ENCODE results near the gene VEZT.

Gene VEZT

GRCh38 chr12:95204141-95204866 lies 13.3 kb upstream of the VEZT start:
- TF ChIP-seq, protein P1, sequence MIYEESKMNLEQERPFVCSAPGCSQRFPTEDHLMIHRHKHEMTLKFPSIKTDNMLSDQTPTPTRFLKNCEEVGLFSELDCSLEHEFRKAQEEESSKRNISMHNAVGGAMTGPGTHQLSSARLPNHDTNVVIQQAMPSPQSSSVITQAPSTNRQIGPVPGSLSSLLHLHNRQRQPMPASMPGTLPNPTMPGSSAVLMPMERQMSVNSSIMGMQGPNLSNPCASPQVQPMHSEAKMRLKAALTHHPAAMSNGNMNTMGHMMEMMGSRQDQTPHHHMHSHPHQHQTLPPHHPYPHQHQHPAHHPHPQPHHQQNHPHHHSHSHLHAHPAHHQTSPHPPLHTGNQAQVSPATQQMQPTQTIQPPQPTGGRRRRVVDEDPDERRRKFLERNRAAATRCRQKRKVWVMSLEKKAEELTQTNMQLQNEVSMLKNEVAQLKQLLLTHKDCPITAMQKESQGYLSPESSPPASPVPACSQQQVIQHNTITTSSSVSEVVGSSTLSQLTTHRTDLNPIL (CRISPR knock-in tag; IDR thresholded peaks at IDR 0.05; ENCODE audit: low read depth) = no peak
- peak; percentile 10; the same call in 1 of the 2 replicates for TF ChIP-seq ISL1 (CRISPR knock-in tag; IDR thresholded peaks at IDR 0.05)
- peak; percentile 81 for ATAC-seq

DNA sequence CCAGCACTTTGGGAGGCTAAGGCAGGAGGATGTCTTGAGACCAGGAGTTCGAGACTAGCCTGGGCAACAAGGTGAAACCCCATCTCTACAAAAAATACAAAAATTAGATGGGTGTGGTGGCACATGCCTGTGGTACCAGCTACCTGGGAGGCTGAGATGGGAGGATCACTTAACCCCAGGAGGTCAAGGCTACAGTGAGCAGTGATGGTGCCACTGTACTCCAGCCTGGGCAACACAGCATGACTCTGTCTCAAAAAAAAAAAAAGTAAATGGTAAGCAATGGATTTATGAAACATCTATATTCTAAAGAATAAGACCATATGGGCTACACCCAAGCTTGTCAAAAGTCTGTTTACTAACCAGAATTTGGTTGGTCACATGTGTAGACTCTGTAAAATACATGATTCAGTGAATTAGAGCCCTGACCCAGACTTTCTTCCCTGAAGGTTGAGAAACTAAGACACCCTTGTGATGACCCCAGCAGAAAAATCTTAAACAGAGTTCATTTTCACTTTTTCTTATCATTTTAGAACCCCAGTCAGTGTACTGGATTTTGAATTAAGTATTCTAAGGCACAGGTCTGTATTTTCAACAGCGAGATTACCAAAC lies 12.5 kb upstream of the VEZT start:
- no peak for TF ChIP-seq GLIS3 (CRISPR knock-in tag; IDR thresholded peaks at IDR 0.05)
- TF ChIP-seq ZNF8 (CRISPR knock-in tag; IDR thresholded peaks at IDR 0.05) = no peak

DNA sequence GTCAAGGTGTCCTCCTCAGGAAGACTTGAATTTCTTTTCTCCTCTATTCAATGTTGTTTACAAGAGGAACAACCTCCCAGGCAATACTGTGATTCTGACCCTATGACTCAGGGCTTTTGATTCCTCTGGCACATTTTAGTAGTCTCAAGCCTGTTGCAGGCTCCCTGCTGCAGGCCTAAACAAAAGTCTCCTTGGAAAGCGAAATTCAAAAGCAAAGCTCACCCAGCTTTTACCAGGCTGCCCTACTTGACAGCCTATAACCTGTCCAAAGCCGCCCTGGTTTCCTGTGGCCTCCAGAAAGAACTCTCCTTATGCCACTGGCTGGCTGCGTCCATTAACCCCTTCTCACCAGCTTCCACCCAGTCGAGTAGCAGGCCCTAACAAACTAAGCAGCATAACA lies 11.9 kb upstream of the VEZT start:
- peak; percentile 72 for ATAC-seq
- TF ChIP-seq SNAI2 (CRISPR knock-in tag; IDR thresholded peaks at IDR 0.05) (no peak), GLIS3 (CRISPR knock-in tag; IDR thresholded peaks at IDR 0.05) (no peak), CSDC2 (CRISPR knock-in tag; IDR thresholded peaks at IDR 0.05) (no peak), BACH2 (CRISPR knock-in tag; IDR thresholded peaks at IDR 0.05; ENCODE audit: borderline replicate concordance) (no peak), ISL1 (CRISPR knock-in tag; IDR thresholded peaks at IDR 0.05) (no peak), ZFP30 (CRISPR knock-in tag; IDR thresholded peaks at IDR 0.05) (no peak), ARNTL (CRISPR knock-in tag; IDR thresholded peaks at IDR 0.05; ENCODE audit: borderline replicate concordance, low read depth) (no peak), OSR1 (CRISPR knock-in tag; IDR thresholded peaks at IDR 0.05) (no peak), ZC3H10 (CRISPR knock-in tag; IDR thresholded peaks at IDR 0.05) (no peak), TOX (CRISPR knock-in tag; IDR thresholded peaks at IDR 0.05; ENCODE audit: borderline replicate concordance) (no peak)
- TF ChIP-seq, protein P2, sequence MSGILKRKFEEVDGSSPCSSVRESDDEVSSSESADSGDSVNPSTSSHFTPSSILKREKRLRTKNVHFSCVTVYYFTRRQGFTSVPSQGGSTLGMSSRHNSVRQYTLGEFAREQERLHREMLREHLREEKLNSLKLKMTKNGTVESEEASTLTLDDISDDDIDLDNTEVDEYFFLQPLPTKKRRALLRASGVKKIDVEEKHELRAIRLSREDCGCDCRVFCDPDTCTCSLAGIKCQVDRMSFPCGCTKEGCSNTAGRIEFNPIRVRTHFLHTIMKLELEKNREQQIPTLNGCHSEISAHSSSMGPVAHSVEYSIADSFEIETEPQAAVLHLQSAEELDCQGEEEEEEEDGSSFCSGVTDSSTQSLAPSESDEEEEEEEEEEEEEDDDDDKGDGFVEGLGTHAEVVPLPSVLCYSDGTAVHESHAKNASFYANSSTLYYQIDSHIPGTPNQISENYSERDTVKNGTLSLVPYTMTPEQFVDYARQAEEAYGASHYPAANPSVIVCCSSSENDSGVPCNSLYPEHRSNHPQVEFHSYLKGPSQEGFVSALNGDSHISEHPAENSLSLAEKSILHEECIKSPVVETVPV (CRISPR knock-in tag; IDR thresholded peaks at IDR 0.05) = no peak
- TF ChIP-seq, protein P1 (CRISPR knock-in tag; IDR thresholded peaks at IDR 0.05; ENCODE audit: low read depth) = no peak

More for the DNA sequence above, 12.5 kb upstream of the VEZT start:
- no peak for ATAC-seq

- ATAC-seq = no peak
- TF ChIP-seq ZFP3 (CRISPR knock-in tag; IDR thresholded peaks at IDR 0.05) (no peak), ZNF565 (CRISPR knock-in tag; conservative IDR thresholded peaks at IDR 0.05; ENCODE audit: low read depth) (no peak), BACH2 (CRISPR knock-in tag; IDR thresholded peaks at IDR 0.05; ENCODE audit: borderline replicate concordance) (no peak), TCF4 (CRISPR knock-in tag; IDR thresholded peaks at IDR 0.05; ENCODE audit: borderline replicate concordance) (no peak), PPARA (CRISPR knock-in tag; IDR thresholded peaks at IDR 0.05; ENCODE audit: borderline replicate concordance) (no peak)
Observed at GRCh38 chr12:95206916-95207315, 10.7 kb upstream of the VEZT start.

DNA sequence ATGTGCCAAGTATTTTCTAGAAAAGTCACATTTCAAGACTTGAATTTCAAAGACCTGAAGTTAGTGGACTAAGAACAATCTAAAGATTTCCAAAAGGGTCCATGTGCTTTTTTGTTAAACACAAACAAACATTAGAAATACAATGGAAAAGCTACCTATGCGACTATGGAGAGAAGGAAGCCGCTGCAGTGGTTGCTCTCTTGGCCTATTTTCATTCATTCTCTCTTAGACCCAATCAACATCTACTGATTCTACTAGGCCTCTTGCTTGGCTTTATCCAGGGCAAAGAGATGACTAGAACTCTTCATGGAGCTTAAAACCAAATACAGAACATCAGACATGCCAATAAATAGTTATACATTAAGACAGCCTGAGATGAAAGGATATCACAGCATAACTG lies 10.2 kb upstream of the VEZT start:
- TF ChIP-seq BACH2 (CRISPR knock-in tag; IDR thresholded peaks at IDR 0.05; ENCODE audit: borderline replicate concordance) = no peak
- no peak for TF ChIP-seq CSDC2 (CRISPR knock-in tag; IDR thresholded peaks at IDR 0.05)
- TF ChIP-seq SNAI2 (CRISPR knock-in tag; IDR thresholded peaks at IDR 0.05) = no peak
- TF ChIP-seq PATZ1 (CRISPR knock-in tag; IDR thresholded peaks at IDR 0.05; ENCODE audit: borderline replicate concordance) = no peak
- TF ChIP-seq, protein P1 (CRISPR knock-in tag; IDR thresholded peaks at IDR 0.05; ENCODE audit: low read depth) = no peak
- TF ChIP-seq OSR1 (CRISPR knock-in tag; IDR thresholded peaks at IDR 0.05) = no peak
- ATAC-seq = no peak

All from SK-N-SH treated with all-trans-retinoic acid at 6 μM for 48 hours (cell line).